Neural cell (in vitro differentiated cells): ENCODE results near the gene SPEM1. TPM values are rescaled to one million over a fixed set of nuclear protein-coding genes. Genes with fewer than 3 reads are reported as not detected.
A peak's percentile ranks its signal among the peaks of the same experiment; 100 is the strongest.

Experiments
- H2AFZ ChIP-seq: fragments of 200-600, 300-800 bp; sonication (generic), shearing (Covaris generic); 2 replicates; pipeline ENCODE4 v1.6.0; 2014; ENCODE audit warnings: low read depth, mild to moderate bottlenecking, antibody characterized with exemption, low read length, moderate library complexity
- H3F3A ChIP-seq: fragments of 200-600 bp; shearing (Covaris generic); 2 replicates; pipeline ENCODE4 v1.6.1; 2016; ENCODE audit warnings: mild to moderate bottlenecking, moderate library complexity, mixed read lengths, antibody characterized with exemption, low read length; ENCODE audit not compliant: insufficient read depth, poor library complexity, severe bottlenecking
- H3K27ac ChIP-seq: fragments of 200-600, 300-800 bp; sonication (generic), shearing (Covaris generic); 2 replicates; pipeline ENCODE4 v1.5.1; 2014; ENCODE audit warnings: mild to moderate bottlenecking, low read length, moderate library complexity
- H3K27me3 ChIP-seq: fragments of 300-800, 200-600 bp; sonication (generic), shearing (Covaris generic); 2 replicates; pipeline ENCODE4 v1.6.0; 2014; ENCODE audit warnings: mild to moderate bottlenecking, low read depth, low read length, moderate library complexity; ENCODE audit not compliant: insufficient read depth
- H3K36me3 ChIP-seq: fragments of 300-800, 200-600 bp; sonication (generic), shearing (Covaris generic); 2 replicates; pipeline ENCODE4 v1.5.1; 2014; ENCODE audit warnings: mild to moderate bottlenecking, antibody characterized with exemption, low read length, moderate library complexity; ENCODE audit not compliant: insufficient read depth
- H3K4me2 ChIP-seq: fragments of 300-800, 200-600 bp; sonication (generic), shearing (Covaris generic); 2 replicates; pipeline ENCODE4 v1.6.0; 2014; ENCODE audit warnings: mild to moderate bottlenecking, low read length
- H3K4me3 ChIP-seq: fragments of 300-800, 200-600 bp; sonication (generic), shearing (Covaris generic); 2 replicates; pipeline ENCODE4 v1.5.1; 2014; ENCODE audit warnings: mild to moderate bottlenecking, low read length, moderate library complexity
- H3K79me2 ChIP-seq: fragments of 200-600 bp; shearing (Covaris generic); replicated peaks from 2 replicates; pipeline ENCODE4 v1.6.0; 2014; ENCODE audit warnings: mild to moderate bottlenecking, low read length, moderate library complexity; ENCODE audit not compliant: insufficient read depth
- H3K9ac ChIP-seq: fragments of 300-800, 200-600 bp; sonication (generic), shearing (Covaris generic); 2 replicates; pipeline ENCODE4 v1.6.1; 2016; ENCODE audit warnings: mild to moderate bottlenecking, low read length, mixed read lengths
- H3K9me2 ChIP-seq: fragments of 200-600 bp; shearing (Covaris generic); 2 replicates; pipeline ENCODE4 v1.6.1; 2016; ENCODE audit warnings: mild to moderate bottlenecking, low read length, mixed read lengths; ENCODE audit not compliant: insufficient read depth
- H3K9me3 ChIP-seq: fragments of 200-600, 300-800 bp; sonication (generic), shearing (Covaris generic); 2 replicates; pipeline ENCODE4 v1.6.1; 2016; ENCODE audit warnings: mild to moderate bottlenecking, mixed run types, low read length, moderate library complexity, mixed read lengths
- H4K20me1 ChIP-seq: fragments of 200-600 bp; shearing (Covaris generic); 2 replicates; pipeline ENCODE4 v1.6.1; 2016; ENCODE audit warnings: mild to moderate bottlenecking, mixed run types; ENCODE audit not compliant: insufficient read depth
- EP300 ChIP-seq: fragments of 450-650 bp; conservative IDR thresholded peaks from 2 replicates; pipeline ENCODE4 v1.6.1; 2014; ENCODE audit warnings: antibody characterized with exemption, mild to moderate bottlenecking, moderate library complexity; ENCODE audit not compliant: poor library complexity, severe bottlenecking
- EZH2 ChIP-seq: fragments of 200-600, 300-800 bp; shearing (Covaris generic), sonication (generic); IDR thresholded peaks from 2 replicates; pipeline ENCODE4 v1.6.1; 2014; ENCODE audit warnings: antibody characterized with exemption, low read length, borderline replicate concordance, mild to moderate bottlenecking; ENCODE audit not compliant: insufficient read depth, poor library complexity, severe bottlenecking
- MXI1 ChIP-seq: fragments of 450-650 bp; conservative IDR thresholded peaks from 2 replicates; pipeline ENCODE4 v1.6.1; 2014; ENCODE audit warnings: antibody characterized with exemption, mild to moderate bottlenecking; ENCODE audit not compliant: poor library complexity, severe bottlenecking
- POLR2AphosphoS5 ChIP-seq: IDR thresholded peaks from 2 replicates; pipeline ENCODE4 v1.6.1; 2012
- RAD21 ChIP-seq: fragments of 450-650 bp; conservative IDR thresholded peaks from 2 replicates; pipeline ENCODE4 v1.6.1; 2014; ENCODE audit warnings: antibody characterized with exemption, mild to moderate bottlenecking, moderate library complexity
- SMC3 ChIP-seq: fragments of 450-650 bp; conservative IDR thresholded peaks from 2 replicates; pipeline ENCODE4 v1.6.1; 2014; ENCODE audit warnings: antibody characterized with exemption, mild to moderate bottlenecking, moderate library complexity; ENCODE audit not compliant: poor library complexity
- TAF1 ChIP-seq: IDR thresholded peaks from 2 replicates; pipeline ENCODE4 v1.6.1; 2012; ENCODE audit warnings: low read depth
- polyA plus RNA-seq: library from polyadenylated mRNA; depleted of rRNA; stranded (reverse); fragments of >200 nt; gene quantifications from 2 replicates; pipeline ENCODE4 v1.2.3, GENCODE V29; 2014
- TF ChIP-seq, protein P1 (sequence below): fragments of 450-650 bp; IDR thresholded peaks from 2 replicates; pipeline ENCODE4 v1.5.1; 2014; ENCODE audit warnings: antibody characterized with exemption, mild to moderate bottlenecking, moderate library complexity; ENCODE audit not compliant: poor library complexity, severe bottlenecking
- TF ChIP-seq, protein P2 (sequence below): IDR thresholded peaks from 2 replicates; pipeline ENCODE4 v1.6.1; 2012; ENCODE audit warnings: borderline replicate concordance

SPEM1 gene
- polyA plus RNA-seq, 1 donor from 2014 or later: not detected

DNA sequence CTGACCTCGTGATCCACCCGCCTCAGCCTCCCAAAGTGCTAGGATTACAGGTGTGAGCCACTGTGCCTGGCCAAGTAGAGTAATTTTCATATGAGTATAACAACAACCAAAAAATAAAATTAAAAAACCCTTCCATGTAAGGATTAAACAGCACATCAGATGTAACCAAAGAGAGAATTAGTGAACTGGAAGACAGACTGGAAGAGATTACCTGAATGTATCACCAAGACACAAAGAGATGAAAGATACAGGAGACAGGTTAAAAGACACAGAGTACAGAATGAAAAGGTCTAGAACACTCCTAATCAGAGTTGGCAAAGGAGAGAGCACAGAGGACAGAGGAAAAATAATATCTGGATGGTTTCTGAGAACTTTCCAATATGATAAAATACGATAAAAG lies 41.0 kb upstream of the SPEM1 start:
- H3K9ac ChIP-seq: no peak overlapping the region
- no peaks in the 10 kb centered on the region for H3K9me2 ChIP-seq
- H3K27me3 ChIP-seq: peaks cover 33% of the 10 kb centered on the region
- no peak overlapping the region for H3K4me3 ChIP-seq
- no peaks in the 10 kb centered on the region for H3K79me2 ChIP-seq
- no peak overlapping the region for H2AFZ ChIP-seq
- no peaks in the 10 kb centered on the region for H3K36me3 ChIP-seq
- no peaks in the 10 kb centered on the region for H4K20me1 ChIP-seq
- no peaks in the 10 kb centered on the region for H3F3A ChIP-seq
- no peak overlapping the region for H3K4me2 ChIP-seq
- TF ChIP-seq EZH2 (no peak), SMC3 (no peak), POLR2AphosphoS5 (no peak), TAF1 (no peak), EP300 (no peak), RAD21 (no peak), MXI1 (no peak)
- TF ChIP-seq, protein P1, sequence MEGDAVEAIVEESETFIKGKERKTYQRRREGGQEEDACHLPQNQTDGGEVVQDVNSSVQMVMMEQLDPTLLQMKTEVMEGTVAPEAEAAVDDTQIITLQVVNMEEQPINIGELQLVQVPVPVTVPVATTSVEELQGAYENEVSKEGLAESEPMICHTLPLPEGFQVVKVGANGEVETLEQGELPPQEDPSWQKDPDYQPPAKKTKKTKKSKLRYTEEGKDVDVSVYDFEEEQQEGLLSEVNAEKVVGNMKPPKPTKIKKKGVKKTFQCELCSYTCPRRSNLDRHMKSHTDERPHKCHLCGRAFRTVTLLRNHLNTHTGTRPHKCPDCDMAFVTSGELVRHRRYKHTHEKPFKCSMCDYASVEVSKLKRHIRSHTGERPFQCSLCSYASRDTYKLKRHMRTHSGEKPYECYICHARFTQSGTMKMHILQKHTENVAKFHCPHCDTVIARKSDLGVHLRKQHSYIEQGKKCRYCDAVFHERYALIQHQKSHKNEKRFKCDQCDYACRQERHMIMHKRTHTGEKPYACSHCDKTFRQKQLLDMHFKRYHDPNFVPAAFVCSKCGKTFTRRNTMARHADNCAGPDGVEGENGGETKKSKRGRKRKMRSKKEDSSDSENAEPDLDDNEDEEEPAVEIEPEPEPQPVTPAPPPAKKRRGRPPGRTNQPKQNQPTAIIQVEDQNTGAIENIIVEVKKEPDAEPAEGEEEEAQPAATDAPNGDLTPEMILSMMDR: no peak
- TF ChIP-seq, protein P2, sequence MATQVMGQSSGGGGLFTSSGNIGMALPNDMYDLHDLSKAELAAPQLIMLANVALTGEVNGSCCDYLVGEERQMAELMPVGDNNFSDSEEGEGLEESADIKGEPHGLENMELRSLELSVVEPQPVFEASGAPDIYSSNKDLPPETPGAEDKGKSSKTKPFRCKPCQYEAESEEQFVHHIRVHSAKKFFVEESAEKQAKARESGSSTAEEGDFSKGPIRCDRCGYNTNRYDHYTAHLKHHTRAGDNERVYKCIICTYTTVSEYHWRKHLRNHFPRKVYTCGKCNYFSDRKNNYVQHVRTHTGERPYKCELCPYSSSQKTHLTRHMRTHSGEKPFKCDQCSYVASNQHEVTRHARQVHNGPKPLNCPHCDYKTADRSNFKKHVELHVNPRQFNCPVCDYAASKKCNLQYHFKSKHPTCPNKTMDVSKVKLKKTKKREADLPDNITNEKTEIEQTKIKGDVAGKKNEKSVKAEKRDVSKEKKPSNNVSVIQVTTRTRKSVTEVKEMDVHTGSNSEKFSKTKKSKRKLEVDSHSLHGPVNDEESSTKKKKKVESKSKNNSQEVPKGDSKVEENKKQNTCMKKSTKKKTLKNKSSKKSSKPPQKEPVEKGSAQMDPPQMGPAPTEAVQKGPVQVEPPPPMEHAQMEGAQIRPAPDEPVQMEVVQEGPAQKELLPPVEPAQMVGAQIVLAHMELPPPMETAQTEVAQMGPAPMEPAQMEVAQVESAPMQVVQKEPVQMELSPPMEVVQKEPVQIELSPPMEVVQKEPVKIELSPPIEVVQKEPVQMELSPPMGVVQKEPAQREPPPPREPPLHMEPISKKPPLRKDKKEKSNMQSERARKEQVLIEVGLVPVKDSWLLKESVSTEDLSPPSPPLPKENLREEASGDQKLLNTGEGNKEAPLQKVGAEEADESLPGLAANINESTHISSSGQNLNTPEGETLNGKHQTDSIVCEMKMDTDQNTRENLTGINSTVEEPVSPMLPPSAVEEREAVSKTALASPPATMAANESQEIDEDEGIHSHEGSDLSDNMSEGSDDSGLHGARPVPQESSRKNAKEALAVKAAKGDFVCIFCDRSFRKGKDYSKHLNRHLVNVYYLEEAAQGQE: no peak
- H3K27ac ChIP-seq: no peak overlapping the region
- H3K9me3 ChIP-seq: peaks cover 9% of the 10 kb centered on the region

DNA sequence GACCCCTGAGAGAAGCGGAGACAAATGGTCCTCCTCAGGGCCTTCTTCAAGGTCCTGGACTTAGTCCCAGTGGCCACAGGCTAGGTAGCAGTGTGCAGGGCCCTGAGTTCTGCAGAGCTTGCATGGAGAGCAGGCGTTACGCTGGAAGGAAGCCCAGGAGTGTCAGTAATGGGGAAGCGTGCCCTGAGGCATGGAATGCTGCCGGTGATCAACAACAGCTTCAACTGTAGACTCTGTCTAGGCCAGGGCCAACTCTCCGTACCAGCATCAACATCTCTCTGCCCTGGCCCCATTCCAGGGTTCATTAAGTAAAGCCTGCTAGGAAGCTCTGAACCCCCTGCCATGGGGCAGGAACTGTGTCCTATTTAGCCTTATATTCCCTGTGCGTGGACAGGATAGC lies 39.8 kb upstream of the SPEM1 start:
- peaks cover 38% of the 10 kb centered on the region for H3K27me3 ChIP-seq

More for the DNA sequence above, 39.8 kb upstream of the SPEM1 start:
- no peaks in the 10 kb centered on the region for H4K20me1 ChIP-seq
- H3K9me2 ChIP-seq: no peaks in the 10 kb centered on the region
- TF ChIP-seq EZH2: no peak
- TF ChIP-seq POLR2AphosphoS5: peak; percentile 3
- H3K36me3 ChIP-seq: no peaks in the 10 kb centered on the region
- H3K27ac ChIP-seq: no peak overlapping the region
- no peak overlapping the region for H3K4me2 ChIP-seq
- H2AFZ ChIP-seq: no peak overlapping the region
- no peaks in the 10 kb centered on the region for H3K79me2 ChIP-seq
- H3K9ac ChIP-seq: no peak overlapping the region
- peak overlapping the region; percentile 42 for H3K4me3 ChIP-seq
- no peaks in the 10 kb centered on the region for H3F3A ChIP-seq
- H3K9me3 ChIP-seq: peaks cover 9% of the 10 kb centered on the region
